ENCODE measurements around the gene SMTN.

DNA sequence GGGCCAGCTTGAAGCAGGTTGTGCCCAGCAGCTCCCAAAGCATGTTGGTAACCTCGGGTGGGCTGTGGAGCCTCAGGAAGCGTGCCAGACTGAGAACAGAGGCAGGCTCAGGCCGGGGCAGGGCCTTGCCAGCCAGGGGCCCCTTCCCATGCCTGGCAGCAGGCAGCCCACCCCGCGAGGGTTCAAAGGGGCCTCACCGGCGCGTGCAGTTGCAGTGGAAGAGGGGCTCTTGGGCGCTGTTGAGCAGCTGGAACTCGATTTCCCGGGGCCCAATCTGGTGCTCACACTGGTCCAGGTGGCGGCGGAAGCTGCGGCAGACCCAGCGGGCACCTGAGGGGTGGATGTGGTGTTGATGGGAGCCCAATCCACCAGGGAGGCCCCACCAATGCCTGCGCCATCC, 55.6 kb downstream of the SMTN start:
- TF ChIP-seq, protein P1, sequence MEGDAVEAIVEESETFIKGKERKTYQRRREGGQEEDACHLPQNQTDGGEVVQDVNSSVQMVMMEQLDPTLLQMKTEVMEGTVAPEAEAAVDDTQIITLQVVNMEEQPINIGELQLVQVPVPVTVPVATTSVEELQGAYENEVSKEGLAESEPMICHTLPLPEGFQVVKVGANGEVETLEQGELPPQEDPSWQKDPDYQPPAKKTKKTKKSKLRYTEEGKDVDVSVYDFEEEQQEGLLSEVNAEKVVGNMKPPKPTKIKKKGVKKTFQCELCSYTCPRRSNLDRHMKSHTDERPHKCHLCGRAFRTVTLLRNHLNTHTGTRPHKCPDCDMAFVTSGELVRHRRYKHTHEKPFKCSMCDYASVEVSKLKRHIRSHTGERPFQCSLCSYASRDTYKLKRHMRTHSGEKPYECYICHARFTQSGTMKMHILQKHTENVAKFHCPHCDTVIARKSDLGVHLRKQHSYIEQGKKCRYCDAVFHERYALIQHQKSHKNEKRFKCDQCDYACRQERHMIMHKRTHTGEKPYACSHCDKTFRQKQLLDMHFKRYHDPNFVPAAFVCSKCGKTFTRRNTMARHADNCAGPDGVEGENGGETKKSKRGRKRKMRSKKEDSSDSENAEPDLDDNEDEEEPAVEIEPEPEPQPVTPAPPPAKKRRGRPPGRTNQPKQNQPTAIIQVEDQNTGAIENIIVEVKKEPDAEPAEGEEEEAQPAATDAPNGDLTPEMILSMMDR (IDR thresholded peaks at IDR 0.05) = no peak
- no peak for TF ChIP-seq POLR2A (IDR thresholded peaks at IDR 0.05)

Data from body of pancreas (tissue), 4 donors.